Measurements from ENCODE around the gene C5orf52.

DNA sequence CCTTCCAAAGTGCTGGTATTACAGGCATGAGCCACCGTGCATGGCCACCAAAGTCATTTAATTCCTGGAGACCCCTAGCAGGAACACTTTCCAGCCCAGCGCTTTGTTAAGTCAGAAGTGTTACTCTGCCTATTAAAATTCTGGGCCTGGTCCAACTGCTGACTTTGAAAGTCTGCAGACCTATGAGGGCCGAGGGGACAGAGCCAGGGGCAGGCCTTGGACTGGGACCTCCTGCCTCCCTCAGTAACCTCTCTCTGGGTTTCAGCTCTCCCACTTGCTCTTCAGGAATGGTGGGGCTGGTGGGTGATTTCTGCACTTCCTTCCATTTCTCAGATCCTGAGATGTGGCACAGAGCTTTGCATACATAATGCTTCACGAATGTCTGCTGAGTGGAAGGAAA is 9.7 kb downstream of the C5orf52 start:
- TF ChIP-seq CTCF (conservative IDR thresholded peaks at IDR 0.05 in 1 of 2, IDR thresholded peaks at IDR 0.05 in 1 of 2; ENCODE audit: low read depth in 1 of 2, low read length in 2 of 2) (no peak), EZH2 (IDR thresholded peaks at IDR 0.05; ENCODE audit: low read length, missing control alignments) (no peak)
